Left ventricle myocardium inferior (tissue), 1 donor: ENCODE measurements around the gene STON1. TPM values are rescaled to one million over a fixed set of nuclear protein-coding genes. Genes with fewer than 3 reads are reported as not detected.

Source experiments
- DNase-seq: peaks from one replicate; pipeline ENCODE4 v3.0.0-alpha.2; 2020
- H3K27ac ChIP-seq: fragments of 200-600 bp; replicated peaks from 2 replicates; pipeline ENCODE4 v1.8.0; 2021
- H3K27me3 ChIP-seq: fragments of 200-600 bp; 2 replicates; pipeline ENCODE4 v1.8.0; 2021; ENCODE audit warnings: low read depth
- H3K36me3 ChIP-seq: fragments of 200-600 bp; 2 replicates; pipeline ENCODE4 v1.8.0; 2021
- H3K4me1 ChIP-seq: fragments of 200-600 bp; 2 replicates; pipeline ENCODE4 v1.8.0; 2021
- H3K4me3 ChIP-seq: fragments of 200-600 bp; 2 replicates; pipeline ENCODE4 v1.8.0; 2021; ENCODE audit warnings: mild to moderate bottlenecking, moderate library complexity
- H3K9me3 ChIP-seq: fragments of 200-600 bp; replicated peaks from 2 replicates; pipeline ENCODE4 v1.8.0; 2021
- intact Hi-C: fragments of 100-400 bp; cut with micrococcal nuclease; formaldehyde crosslinking; loops from one replicate; pipeline ENCODE4 v1.11.0; 2022
- total RNA-seq: library from RNA; stranded (reverse); fragmentation: NEBNext Ultra II Directional; extraction: Animal tissue kit (Norgen Biotek cat#: 25700); gene quantifications from one replicate; pipeline ENCODE4 v1.2.1, GENCODE V29; 2021
- TF ChIP-seq, protein P1 (sequence below): fragments of 200-600 bp; IDR thresholded peaks from 2 replicates; pipeline ENCODE4 v1.8.0; 2021; ENCODE audit warnings: antibody characterized with exemption, mild to moderate bottlenecking, borderline replicate concordance
- donor health status: DM: no; HTN: yes; CAD: no; lungs with severe emphysema.

Gene STON1
- total RNA-seq, 1 donor from 2014 or later = 6.9 TPM

GRCh38 chr2:48562281-48562680 is 32.3 kb downstream of the STON1 start:
- Histone ChIP-seq H3K27me3 (no peaks in the 10 kb centered on the region), H3K9me3 (no peaks in the 10 kb centered on the region), H3K4me3 (no peak overlapping the region), H3K27ac (no peak overlapping the region), H3K36me3 (peaks cover 4% of the 10 kb centered on the region), H3K4me1 (peaks cover under 1% of the 10 kb centered on the region)
- TF ChIP-seq, protein P1, sequence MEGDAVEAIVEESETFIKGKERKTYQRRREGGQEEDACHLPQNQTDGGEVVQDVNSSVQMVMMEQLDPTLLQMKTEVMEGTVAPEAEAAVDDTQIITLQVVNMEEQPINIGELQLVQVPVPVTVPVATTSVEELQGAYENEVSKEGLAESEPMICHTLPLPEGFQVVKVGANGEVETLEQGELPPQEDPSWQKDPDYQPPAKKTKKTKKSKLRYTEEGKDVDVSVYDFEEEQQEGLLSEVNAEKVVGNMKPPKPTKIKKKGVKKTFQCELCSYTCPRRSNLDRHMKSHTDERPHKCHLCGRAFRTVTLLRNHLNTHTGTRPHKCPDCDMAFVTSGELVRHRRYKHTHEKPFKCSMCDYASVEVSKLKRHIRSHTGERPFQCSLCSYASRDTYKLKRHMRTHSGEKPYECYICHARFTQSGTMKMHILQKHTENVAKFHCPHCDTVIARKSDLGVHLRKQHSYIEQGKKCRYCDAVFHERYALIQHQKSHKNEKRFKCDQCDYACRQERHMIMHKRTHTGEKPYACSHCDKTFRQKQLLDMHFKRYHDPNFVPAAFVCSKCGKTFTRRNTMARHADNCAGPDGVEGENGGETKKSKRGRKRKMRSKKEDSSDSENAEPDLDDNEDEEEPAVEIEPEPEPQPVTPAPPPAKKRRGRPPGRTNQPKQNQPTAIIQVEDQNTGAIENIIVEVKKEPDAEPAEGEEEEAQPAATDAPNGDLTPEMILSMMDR = no peak
- DNase-seq = no peak
- intact Hi-C loops = no loop called here

GRCh38 chr2:48566592-48567310 is 36.8 kb downstream of the STON1 start:
- Histone ChIP-seq H3K9me3 (no peaks in the 10 kb centered on the region), H3K4me1 (peaks cover 20% of the 10 kb centered on the region), H3K36me3 (no peaks in the 10 kb centered on the region), H3K4me3 (no peak overlapping the region), H3K27ac (no peak overlapping the region), H3K27me3 (no peaks in the 10 kb centered on the region)
- TF ChIP-seq, protein P1 = peak; percentile 15
- intact Hi-C loops = no loop called here
- DNase-seq = no peak

DNA sequence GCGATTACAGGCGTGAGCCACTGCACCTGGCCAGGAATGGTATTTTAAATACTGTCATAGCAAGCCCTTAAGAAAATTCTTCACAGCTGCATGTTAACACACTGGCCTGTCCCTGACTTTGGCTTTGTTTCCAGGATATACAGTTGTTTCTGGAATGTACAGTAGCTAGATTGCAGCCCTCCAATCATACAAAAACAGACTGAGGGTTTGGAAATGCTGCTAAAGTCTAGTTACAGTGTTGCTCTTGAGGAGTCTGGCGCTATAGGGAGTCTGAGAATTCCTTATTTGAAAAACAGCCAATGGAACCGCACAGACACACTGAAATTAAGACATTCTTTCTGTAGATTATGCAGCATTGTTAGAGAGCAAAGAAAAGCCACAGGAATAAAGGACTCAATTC is 37.7 kb downstream of the STON1 start:
- Histone ChIP-seq H3K27me3 (no peaks in the 10 kb centered on the region), H3K4me1 (peaks cover 20% of the 10 kb centered on the region), H3K27ac (no peak overlapping the region), H3K36me3 (no peaks in the 10 kb centered on the region), H3K9me3 (no peaks in the 10 kb centered on the region), H3K4me3 (no peak overlapping the region)
- no peak for DNase-seq
- intact Hi-C loops = no loop called here
- TF ChIP-seq, protein P1 = no peak

- H3K9me3 ChIP-seq = no peaks in the 10 kb centered on the region
- H3K36me3 ChIP-seq = no peaks in the 10 kb centered on the region
- no peaks in the 10 kb centered on the region for H3K27me3 ChIP-seq
- DNase-seq = no peak
- TF ChIP-seq, protein P1 = no peak
- no peak overlapping the region for H3K27ac ChIP-seq
- intact Hi-C loops = no loop called here
- no peak overlapping the region for H3K4me3 ChIP-seq
- peaks cover 20% of the 10 kb centered on the region for H3K4me1 ChIP-seq
Observed at GRCh38 chr2:48568547-48568946, 38.6 kb downstream of the STON1 start.

GRCh38 chr2:48569433-48569832 is 39.5 kb downstream of the STON1 start:
- Histone ChIP-seq H3K4me1 (peaks cover 20% of the 10 kb centered on the region), H3K9me3 (no peaks in the 10 kb centered on the region), H3K4me3 (no peak overlapping the region), H3K36me3 (no peaks in the 10 kb centered on the region), H3K27me3 (no peaks in the 10 kb centered on the region), H3K27ac (no peak overlapping the region)
- intact Hi-C loops = no loop called here
- TF ChIP-seq, protein P1 = no peak
- DNase-seq = no peak
